ENCODE results near the gene NPAS3.

NPAS3 gene

GRCh38 chr14:33404964-33405574 lies 466.4 kb downstream of the NPAS3 start:
- no peak overlapping the region for H3K27ac ChIP-seq (replicated peaks)
- no peak for DNase-seq (ENCODE audit: low read depth in 1 of 2, low spot score in 1 of 2)
- no peak overlapping the region for H3K4me3 ChIP-seq (replicated peaks; ENCODE audit: insufficient read depth, low read length)
- no peak for TF ChIP-seq SPI1 (IDR thresholded peaks at IDR 0.05; ENCODE audit: borderline replicate concordance, low read depth)
- no peak for TF ChIP-seq POLR2AphosphoS5 (IDR thresholded peaks at IDR 0.05; ENCODE audit: low read depth)
- no peak for TF ChIP-seq CTCF (IDR thresholded peaks at IDR 0.05; ENCODE audit: insufficient read depth, low read length)
- TF ChIP-seq GABPA (IDR thresholded peaks at IDR 0.05; ENCODE audit: low read depth) = no peak
- TF ChIP-seq REST (IDR thresholded peaks at IDR 0.05; ENCODE audit: insufficient replicate concordance, low read depth) = no peak
- H3K27me3 ChIP-seq (ENCODE audit: insufficient read depth, poor library complexity, severe bottlenecking) = no peaks in the 10 kb centered on the region

DNA sequence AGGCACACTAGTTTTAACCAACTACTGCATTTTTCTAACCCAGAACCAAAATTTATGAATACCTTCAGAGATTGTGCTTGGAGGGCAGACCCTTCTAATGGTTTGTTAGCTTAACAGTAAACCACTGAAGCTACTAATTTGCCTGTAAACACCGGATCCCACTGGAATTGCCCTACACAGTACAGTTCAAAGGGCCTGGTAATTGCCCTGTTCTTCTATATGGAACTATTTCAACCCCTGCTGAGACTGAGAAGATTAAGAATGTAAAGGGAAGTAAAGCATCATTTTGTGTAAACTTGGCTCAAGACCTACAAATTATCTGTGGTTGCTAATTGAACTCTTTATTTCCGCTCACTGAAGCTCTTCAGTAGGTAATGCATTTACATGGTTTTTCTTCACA lies 468.1 kb downstream of the NPAS3 start:
- no peak overlapping the region for H3K27ac ChIP-seq (replicated peaks)
- H3K4me3 ChIP-seq (replicated peaks; ENCODE audit: insufficient read depth, low read length) = no peak overlapping the region
- TF ChIP-seq POLR2AphosphoS5 (IDR thresholded peaks at IDR 0.05; ENCODE audit: low read depth) = no peak
- no peak for TF ChIP-seq REST (IDR thresholded peaks at IDR 0.05; ENCODE audit: insufficient replicate concordance, low read depth)
- DNase-seq (ENCODE audit: low read depth in 1 of 2, low spot score in 1 of 2) = no peak
- no peaks in the 10 kb centered on the region for H3K27me3 ChIP-seq (ENCODE audit: insufficient read depth, poor library complexity, severe bottlenecking)

GRCh38 chr14:33408291-33408690 lies 469.6 kb downstream of the NPAS3 start:
- Histone ChIP-seq H3K27me3 (ENCODE audit: insufficient read depth, poor library complexity, severe bottlenecking) (no peaks in the 10 kb centered on the region), H3K4me3 (replicated peaks; ENCODE audit: insufficient read depth, low read length) (no peak overlapping the region), H3K27ac (replicated peaks) (no peak overlapping the region)
- TF ChIP-seq SPI1 (IDR thresholded peaks at IDR 0.05; ENCODE audit: borderline replicate concordance, low read depth) (no peak), REST (IDR thresholded peaks at IDR 0.05; ENCODE audit: insufficient replicate concordance, low read depth) (no peak), POLR2AphosphoS5 (IDR thresholded peaks at IDR 0.05; ENCODE audit: low read depth) (no peak), GABPA (IDR thresholded peaks at IDR 0.05; ENCODE audit: low read depth) (no peak)
- DNase-seq (ENCODE audit: low read depth in 1 of 2, low spot score in 1 of 2) = no peak

- Histone ChIP-seq H3K27ac (replicated peaks) (no peak overlapping the region), H3K27me3 (ENCODE audit: insufficient read depth, poor library complexity, severe bottlenecking) (no peaks in the 10 kb centered on the region), H3K4me3 (replicated peaks; ENCODE audit: insufficient read depth, low read length) (no peak overlapping the region)
- no peak for TF ChIP-seq GABPA (IDR thresholded peaks at IDR 0.05; ENCODE audit: low read depth)
- no peak for TF ChIP-seq SPI1 (IDR thresholded peaks at IDR 0.05; ENCODE audit: borderline replicate concordance, low read depth)
- no peak for TF ChIP-seq CTCF (IDR thresholded peaks at IDR 0.05; ENCODE audit: insufficient read depth, low read length)
- no peak for TF ChIP-seq REST (IDR thresholded peaks at IDR 0.05; ENCODE audit: insufficient replicate concordance, low read depth)
- no peak for TF ChIP-seq POLR2AphosphoS5 (IDR thresholded peaks at IDR 0.05; ENCODE audit: low read depth)
- DNase-seq (ENCODE audit: low read depth in 1 of 2, low spot score in 1 of 2) = no peak
Observed at GRCh38 chr14:33412450-33412849, 473.8 kb downstream of the NPAS3 start.

Measured in HL-60 (cell line).